Stimulated activated CD8-positive, alpha-beta memory T cell treated with anti-CD3 and anti-CD28 coated beads, Interleukin-15, amount 100 ng/mL, for 4 hours (primary cell): ENCODE measurements around the gene FREY1.

Experiments used
- DNase-seq, 2 donors: peaks; one replicate each; pipeline ENCODE4 v3.0.0-alpha.2; 2020; ENCODE audit warnings: low read depth in 2 of 2

FREY1 gene

GRCh38 chr11:45870706-45871105, 36.4 kb downstream of the FREY1 start:
- DNase-seq, result no peak

GRCh38 chr11:45869551-45869950, 37.5 kb downstream of the FREY1 start:
- no peak for DNase-seq

- no peak for DNase-seq
Observed at GRCh38 chr11:45864041-45864440, 43.0 kb downstream of the FREY1 start.

GRCh38 chr11:45860764-45861510, 46.1 kb downstream of the FREY1 start:
- DNase-seq, result no peak

GRCh38 chr11:45860348-45860747, 46.7 kb downstream of the FREY1 start:
- DNase-seq, result no peak

- DNase-seq, result no peak
Observed at GRCh38 chr11:45859661-45860140, 47.4 kb downstream of the FREY1 start.

- no peak for DNase-seq
Observed at GRCh38 chr11:45858751-45859398, 48.2 kb downstream of the FREY1 start.

- no peak for DNase-seq
Observed at GRCh38 chr11:45857961-45858474, 49.1 kb downstream of the FREY1 start.
